HepG2 (cell line): ENCODE data around the gene NFIC. TPM values are rescaled to one million over a fixed set of nuclear protein-coding genes. Genes with fewer than 3 reads are reported as not detected.

Source experiments
- ARID3A ChIP-seq: IDR thresholded peaks from 2 replicates; pipeline ENCODE4 v1.6.1; 2012; ENCODE audit warnings: low read depth, low read length, improper control_type of control experiment
- ATM ChIP-seq: fragments of 450-650 bp; IDR thresholded peaks from 2 replicates; pipeline ENCODE4 v1.7.1; 2017; ENCODE audit warnings: mild to moderate bottlenecking, borderline replicate concordance
- CCAR2 ChIP-seq: fragments of 200-400 bp; formaldehyde crosslinking; optimal IDR thresholded peaks from 2 replicates; pipeline ENCODE3; 2018; ENCODE audit warnings: low read depth, mild to moderate bottlenecking, low read length, moderate library complexity
- CHCHD3 ChIP-seq: sonication (generic); formaldehyde crosslinking; IDR thresholded peaks from 2 replicates; pipeline ENCODE4 v1.8.0; 2022; ENCODE audit warnings: mild to moderate bottlenecking, missing genetic modification reagents, moderate library complexity
- DR1 ChIP-seq: sonication (generic); formaldehyde crosslinking; IDR thresholded peaks from 2 replicates; pipeline ENCODE4 v1.8.0; 2021; ENCODE audit warnings: mild to moderate bottlenecking, missing genetic modification reagents, inconsistent platforms
- FOSL2 ChIP-seq: sonication (generic); formaldehyde crosslinking; IDR thresholded peaks from 2 replicates; pipeline ENCODE4 v1.4.0; 2020; ENCODE audit warnings: missing genetic modification reagents
- FOXA1 ChIP-seq, 2 experiments: fragments of 450-650 bp in 1 of 2; sonication (generic) in 1 of 2; formaldehyde crosslinking in 1 of 2; IDR thresholded peaks; 2 replicates each; pipeline versions ENCODE4 v1.4.0 to v1.6.1; 2016 to 2020; ENCODE audit warnings: missing genetic modification reagents in 1 of 2
- HMGXB4 ChIP-seq, 2 experiments: sonication (generic) in 1 of 2; formaldehyde crosslinking in 1 of 2; IDR thresholded peaks; 2 replicates each; pipeline versions ENCODE4 v1.4.0 to v1.6.1; 2018 to 2020; ENCODE audit warnings: missing genetic modification reagents in 2 of 2, borderline replicate concordance in 1 of 2, low read depth in 1 of 2, mild to moderate bottlenecking in 1 of 2, missing biosample characterization in 1 of 2
- HNRNPH1 ChIP-seq: fragments of 200-400 bp; formaldehyde crosslinking; optimal IDR thresholded peaks from 2 replicates; pipeline ENCODE3; 2017; ENCODE audit warnings: mild to moderate bottlenecking, low read depth, low read length
- KDM2A ChIP-seq: sonication (generic); formaldehyde crosslinking; IDR thresholded peaks from 2 replicates; pipeline ENCODE4 v1.4.0; 2020; ENCODE audit warnings: low read depth, missing genetic modification reagents, borderline replicate concordance
- MXI1 ChIP-seq: IDR thresholded peaks from 3 replicates; pipeline ENCODE4 v1.6.1; 2012; ENCODE audit warnings: low read depth, low read length, inconsistent platforms, borderline replicate concordance
- PHF21A ChIP-seq: sonication (generic); formaldehyde crosslinking; IDR thresholded peaks from 2 replicates; pipeline ENCODE4 v1.5.0; 2020; ENCODE audit warnings: mild to moderate bottlenecking, missing genetic modification reagents
- RBM39 ChIP-seq: fragments of 200-400 bp; formaldehyde crosslinking; IDR thresholded peaks from one replicate; pipeline ENCODE4 v1.6.1; 2018; ENCODE audit warnings: antibody characterized with exemption, mild to moderate bottlenecking, low read depth, low read length; ENCODE audit not compliant: poor library complexity, severe bottlenecking
- SAFB2 ChIP-seq: sonication (generic); formaldehyde crosslinking; IDR thresholded peaks from 2 replicates; pipeline ENCODE4 v1.5.1; 2020; ENCODE audit warnings: missing genetic modification reagents, low read depth, mild to moderate bottlenecking, borderline replicate concordance
- SMYD3 ChIP-seq: sonication (generic); formaldehyde crosslinking; IDR thresholded peaks from 2 replicates; pipeline ENCODE4 v1.8.1; 2023; ENCODE audit warnings: mild to moderate bottlenecking, missing genetic modification reagents
- TOE1 ChIP-seq: sonication (generic); formaldehyde crosslinking; IDR thresholded peaks from 2 replicates; pipeline ENCODE4 v1.4.0; 2020; ENCODE audit warnings: mild to moderate bottlenecking, missing genetic modification reagents
- TOPORS ChIP-seq: sonication (generic); formaldehyde crosslinking; IDR thresholded peaks from 2 replicates; pipeline ENCODE4 v1.8.0; 2023; ENCODE audit warnings: mild to moderate bottlenecking, missing genetic modification reagents
- ZFP82 ChIP-seq: sonication (generic); formaldehyde crosslinking; IDR thresholded peaks from 2 replicates; pipeline ENCODE4 v1.5.1; 2020; ENCODE audit warnings: mild to moderate bottlenecking, missing genetic modification reagents, borderline replicate concordance
- ZFY ChIP-seq: sonication (generic); formaldehyde crosslinking; IDR thresholded peaks from 2 replicates; pipeline ENCODE4 v1.4.0; 2020; ENCODE audit warnings: missing genetic modification reagents
- ZNF205 ChIP-seq: IDR thresholded peaks from 2 replicates; pipeline ENCODE4 v1.6.1; 2018; ENCODE audit warnings: missing biosample characterization, missing genetic modification reagents
- ZNF33A ChIP-seq: sonication (generic); formaldehyde crosslinking; IDR thresholded peaks from 2 replicates; pipeline ENCODE4 v1.5.1; 2020; ENCODE audit warnings: missing genetic modification reagents, mild to moderate bottlenecking, moderate library complexity, borderline replicate concordance
- ZNF414 ChIP-seq: sonication (generic); formaldehyde crosslinking; IDR thresholded peaks from 2 replicates; pipeline ENCODE4 v1.5.0; 2020; ENCODE audit warnings: missing genetic modification reagents
- ZNF543 ChIP-seq: sonication (generic); formaldehyde crosslinking; IDR thresholded peaks from 2 replicates; pipeline ENCODE4 v1.4.0; 2020; ENCODE audit warnings: mild to moderate bottlenecking, missing genetic modification reagents
- ZNF557 ChIP-seq: sonication (generic); formaldehyde crosslinking; IDR thresholded peaks from 2 replicates; pipeline ENCODE4 v1.4.0; 2020; ENCODE audit warnings: missing genetic modification reagents
- ZNF724P ChIP-seq: sonication (generic); formaldehyde crosslinking; IDR thresholded peaks from 2 replicates; pipeline ENCODE4 v1.8.0; 2022; ENCODE audit warnings: missing genetic modification reagents, borderline replicate concordance
- ZNF761 ChIP-seq: sonication (generic); formaldehyde crosslinking; conservative IDR thresholded peaks from 2 replicates; pipeline ENCODE4 v1.4.0; 2020; ENCODE audit warnings: mild to moderate bottlenecking, missing genetic modification reagents
- polyA plus RNA-seq, 8 experiments: library from polyadenylated mRNA; depleted of rRNA in 3 of 8; stranded (reverse) in 7 of 8; unstranded in 1 of 8; fragments of >200 nt; fragmentation: Illumina TruSeq in 4 of 8; extraction: Trizol in 4 of 8; gene quantifications; 2 replicates each; pipeline versions ENCODE4 v1.2.1 to v1.2.3, GENCODE V29; 2011 to 2016; ENCODE audit warnings: low read depth in 4 of 8, missing spikeins in 1 of 8, mixed read lengths in 1 of 8; ENCODE audit not compliant: insufficient read depth in 1 of 8
- total RNA-seq, 5 experiments: library from RNA; depleted of rRNA; stranded (reverse); fragments of >200 nt; fragmentation: Illumina TruSeq; extraction: Trizol; gene quantifications; 2 replicates each; pipeline ENCODE4 v1.2.3, GENCODE V29; 2016; ENCODE audit warnings: low read depth in 1 of 5

The NFIC gene
- total and polyA plus RNA-seq, 2 of the 13 experiments (the other 11 are each of a cell fraction or from before 2014, with no cell fraction given), result 1.3 to 2.5 TPM

- TF ChIP-seq HMGXB4 (CRISPR knock-in tag; IDR thresholded peaks at IDR 0.05; ENCODE audit: borderline replicate concordance in 1 of 2, low read depth in 1 of 2) (peak; percentile 34 to 56; a peak in 2 of 4 replicates), TOPORS (CRISPR knock-in tag) (no peak), FOXA1 (IDR thresholded peaks at IDR 0.05) (no peak), FOXA1 (CRISPR knock-in tag; IDR thresholded peaks at IDR 0.05) (no peak; the same call in 1 of the 2 replicates), ZNF543 (CRISPR knock-in tag) (no peak), SAFB2 (no peak; the same call in 1 of the 2 replicates), MXI1 (peak; percentile 65; the same call in 1 of the 3 replicates), TOE1 (no peak), CHCHD3 (no peak), ZFY (CRISPR knock-in tag) (peak; percentile 77), ZNF414 (no peak), PHF21A (no peak), ATM (no peak), DR1 (CRISPR knock-in tag) (no peak), ZNF724P (CRISPR knock-in tag) (0 out of 2 replicates have a peak, but pooled peaks have one; percentile 6), ZNF761 (CRISPR knock-in tag) (no peak), SMYD3 (no peak), HNRNPH1 (no peak), FOSL2 (CRISPR knock-in tag) (peak; percentile 41), KDM2A (peak; percentile 63), CCAR2 (no peak), ZNF557 (CRISPR knock-in tag) (no peak), ZNF33A (CRISPR knock-in tag) (no peak), ZFP82 (CRISPR knock-in tag) (no peak), ARID3A (no peak), RBM39 (no peak), ZNF205 (CRISPR knock-in tag) (peak; percentile 68)
Measured at GRCh38 chr19:3397266-3398022, 31.1 kb downstream of the NFIC start (continued).
